Esophagus squamous epithelium (tissue), 4 donors: ENCODE data around the gene LEO1.

Experiments used
- POLR2A ChIP-seq, 4 donors: fragments of 450-650 bp; IDR thresholded peaks; one replicate each; pipeline ENCODE4 v1.6.1; 2017; ENCODE audit warnings: antibody characterized with exemption in 4 of 4, mild to moderate bottlenecking in 4 of 4, moderate library complexity in 3 of 4
- TF ChIP-seq, protein P1 (sequence below), 6 experiments: fragments of 450-650 bp in 4 of 6; fragments of 200-600 bp in 2 of 6; sonication (generic) in 2 of 6; IDR thresholded peaks; one replicate each; pipeline ENCODE4 v1.5.1; 2016 to 2019; ENCODE audit warnings: antibody characterized with exemption in 6 of 6, mild to moderate bottlenecking in 4 of 6, moderate library complexity in 4 of 6

GRCh38 chr15:51912528-51912927, 59.0 kb downstream of the LEO1 start:
- TF ChIP-seq POLR2A (IDR thresholded peaks at IDR 0.05), result no peak
- TF ChIP-seq, protein P1, sequence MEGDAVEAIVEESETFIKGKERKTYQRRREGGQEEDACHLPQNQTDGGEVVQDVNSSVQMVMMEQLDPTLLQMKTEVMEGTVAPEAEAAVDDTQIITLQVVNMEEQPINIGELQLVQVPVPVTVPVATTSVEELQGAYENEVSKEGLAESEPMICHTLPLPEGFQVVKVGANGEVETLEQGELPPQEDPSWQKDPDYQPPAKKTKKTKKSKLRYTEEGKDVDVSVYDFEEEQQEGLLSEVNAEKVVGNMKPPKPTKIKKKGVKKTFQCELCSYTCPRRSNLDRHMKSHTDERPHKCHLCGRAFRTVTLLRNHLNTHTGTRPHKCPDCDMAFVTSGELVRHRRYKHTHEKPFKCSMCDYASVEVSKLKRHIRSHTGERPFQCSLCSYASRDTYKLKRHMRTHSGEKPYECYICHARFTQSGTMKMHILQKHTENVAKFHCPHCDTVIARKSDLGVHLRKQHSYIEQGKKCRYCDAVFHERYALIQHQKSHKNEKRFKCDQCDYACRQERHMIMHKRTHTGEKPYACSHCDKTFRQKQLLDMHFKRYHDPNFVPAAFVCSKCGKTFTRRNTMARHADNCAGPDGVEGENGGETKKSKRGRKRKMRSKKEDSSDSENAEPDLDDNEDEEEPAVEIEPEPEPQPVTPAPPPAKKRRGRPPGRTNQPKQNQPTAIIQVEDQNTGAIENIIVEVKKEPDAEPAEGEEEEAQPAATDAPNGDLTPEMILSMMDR (IDR thresholded peaks at IDR 0.05), result no peak
